HL-60 (cell line): Measurements from ENCODE around the gene ZPLD1.

Experiments used
- CTCF ChIP-seq: IDR thresholded peaks from one replicate; pipeline ENCODE4 v1.5.1; 2011; ENCODE audit warnings: low read length, control low read depth, inconsistent platforms; ENCODE audit not compliant: insufficient read depth
- GABPA ChIP-seq: IDR thresholded peaks from 2 replicates; pipeline ENCODE4 v1.6.1; 2012; ENCODE audit warnings: low read depth
- POLR2AphosphoS5 ChIP-seq: IDR thresholded peaks from 2 replicates; pipeline ENCODE4 v1.6.1; 2012; ENCODE audit warnings: low read depth
- REST ChIP-seq: IDR thresholded peaks from 2 replicates; pipeline ENCODE4 v1.6.1; 2012; ENCODE audit warnings: low read depth; ENCODE audit not compliant: insufficient replicate concordance

- no peak for TF ChIP-seq CTCF
- no peak for TF ChIP-seq POLR2AphosphoS5
- no peak for TF ChIP-seq GABPA
- no peak for TF ChIP-seq REST
These were observed 46.2 kb downstream of the ZPLD1 start for GRCh38 chr3:102481050-102481449.
